Measurements from ENCODE around the gene NSD1. TPM values are rescaled to one million over a fixed set of nuclear protein-coding genes. Genes with fewer than 3 reads are reported as not detected.
A peak's percentile ranks its signal among the peaks of the same experiment; 100 is the strongest.

Gene NSD1
- polyA plus RNA-seq, 1 donor (not counting 4 experiments of a cell fraction or from before 2014, with no cell fraction given), result 13.6 TPM

DNA sequence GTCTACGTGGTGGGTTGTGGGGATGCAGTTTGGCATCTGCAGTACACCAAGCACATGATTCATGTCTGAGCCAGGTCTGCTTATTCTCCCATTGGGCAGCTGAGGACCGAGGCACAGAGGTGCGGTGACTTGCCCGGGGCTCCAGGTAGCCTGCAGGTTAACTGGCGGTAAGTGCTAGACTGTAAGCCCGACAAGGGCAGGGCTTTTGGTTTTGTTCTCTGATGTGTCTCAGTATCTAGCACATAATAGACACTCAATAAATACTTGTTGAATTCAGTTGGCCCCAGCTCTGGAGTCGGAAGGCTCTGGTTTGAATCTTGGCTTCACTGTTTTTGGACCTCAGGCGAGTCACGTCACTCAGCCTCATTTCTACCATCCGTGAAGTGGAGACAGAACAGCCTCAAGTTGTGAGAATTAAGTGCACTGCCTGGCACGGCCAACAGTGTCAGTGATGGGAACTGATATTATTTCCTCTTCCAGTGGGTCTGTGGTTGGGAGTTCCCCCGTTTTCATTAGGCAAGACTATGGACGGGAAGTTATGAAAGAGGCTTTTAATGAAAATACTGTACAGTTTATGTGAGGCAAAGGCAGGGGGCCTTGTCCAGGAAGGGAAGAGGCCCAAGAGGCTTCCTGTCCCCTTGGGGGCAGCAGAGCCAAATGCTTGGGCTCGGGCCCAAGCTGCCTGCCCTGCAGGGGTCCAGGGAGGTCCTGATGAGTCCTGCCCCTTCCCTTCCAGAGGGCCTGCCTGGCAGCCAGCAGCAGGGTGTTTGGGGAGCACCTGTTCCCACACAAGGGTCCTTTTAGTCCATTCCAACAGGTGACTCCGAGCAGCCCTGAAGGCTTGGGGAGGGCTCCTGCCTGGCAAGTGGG is 173.3 kb downstream of the NSD1 start:
- no peak for TF ChIP-seq CTCF (optimal IDR thresholded peaks at IDR 0.05 in 1 of 3, IDR thresholded peaks at IDR 0.05 in 1 of 3, conservative IDR thresholded peaks at IDR 0.05 in 1 of 3; ENCODE audit: extremely low read depth in 1 of 3, insufficient read depth in 2 of 3, low read length in 3 of 3)
- TF ChIP-seq EZH2 (IDR thresholded peaks at IDR 0.05; ENCODE audit: low read length), result no peak
- Histone ChIP-seq H2AFZ (ENCODE audit: control insufficient read depth, low read length) (no peak overlapping the region), H3K27me3 (ENCODE audit: control insufficient read depth, extremely low read depth, insufficient read depth, low read length) (no peaks in the 10 kb centered on the region), H3K4me1 (ENCODE audit: control insufficient read depth, extremely low read depth, insufficient read depth, low read length) (peaks cover 37% of the 10 kb centered on the region), H3K9me3 (ENCODE audit: control insufficient read depth, low read depth, low read length) (no peaks in the 10 kb centered on the region), H3K9ac (ENCODE audit: control insufficient read depth, extremely low read depth, insufficient read depth, low read length) (no peak overlapping the region), H3K4me3 (ENCODE audit: control insufficient read depth in 2 of 3, extremely low read depth in 1 of 3, insufficient read depth in 2 of 3, low read depth in 1 of 3, low read length in 3 of 3) (no peak overlapping the region), H3K9me1 (ENCODE audit: control insufficient read depth, extremely low read depth, insufficient read depth, low read length) (no peaks in the 10 kb centered on the region), H3K27ac (ENCODE audit: control insufficient read depth, insufficient read depth, low read length) (peak overlapping the region; percentile 21), H3K36me3 (ENCODE audit: control insufficient read depth in 2 of 2, extremely low read depth in 1 of 2, insufficient read depth in 2 of 2, low read length in 2 of 2) (peaks cover 5 to 21% of the 10 kb centered on the region in 2 experiments), H4K20me1 (ENCODE audit: control insufficient read depth, extremely low read depth, insufficient read depth, low read length) (peaks cover 6% of the 10 kb centered on the region), H3K4me2 (ENCODE audit: control insufficient read depth, extremely low read depth, insufficient read depth, low read depth, low read length) (no peak overlapping the region), H3K79me2 (ENCODE audit: control insufficient read depth, insufficient read depth, low read length) (peaks cover 21% of the 10 kb centered on the region)
- no peak for FAIRE-seq
- dilution Hi-C loops (cut with MboI; ENCODE audit: extremely low pct_ligation_motif_present, low sequenced_read_pairs), result no loop called here
- DNase-seq (ENCODE audit: low read depth, low spot score), result no peak

DNA sequence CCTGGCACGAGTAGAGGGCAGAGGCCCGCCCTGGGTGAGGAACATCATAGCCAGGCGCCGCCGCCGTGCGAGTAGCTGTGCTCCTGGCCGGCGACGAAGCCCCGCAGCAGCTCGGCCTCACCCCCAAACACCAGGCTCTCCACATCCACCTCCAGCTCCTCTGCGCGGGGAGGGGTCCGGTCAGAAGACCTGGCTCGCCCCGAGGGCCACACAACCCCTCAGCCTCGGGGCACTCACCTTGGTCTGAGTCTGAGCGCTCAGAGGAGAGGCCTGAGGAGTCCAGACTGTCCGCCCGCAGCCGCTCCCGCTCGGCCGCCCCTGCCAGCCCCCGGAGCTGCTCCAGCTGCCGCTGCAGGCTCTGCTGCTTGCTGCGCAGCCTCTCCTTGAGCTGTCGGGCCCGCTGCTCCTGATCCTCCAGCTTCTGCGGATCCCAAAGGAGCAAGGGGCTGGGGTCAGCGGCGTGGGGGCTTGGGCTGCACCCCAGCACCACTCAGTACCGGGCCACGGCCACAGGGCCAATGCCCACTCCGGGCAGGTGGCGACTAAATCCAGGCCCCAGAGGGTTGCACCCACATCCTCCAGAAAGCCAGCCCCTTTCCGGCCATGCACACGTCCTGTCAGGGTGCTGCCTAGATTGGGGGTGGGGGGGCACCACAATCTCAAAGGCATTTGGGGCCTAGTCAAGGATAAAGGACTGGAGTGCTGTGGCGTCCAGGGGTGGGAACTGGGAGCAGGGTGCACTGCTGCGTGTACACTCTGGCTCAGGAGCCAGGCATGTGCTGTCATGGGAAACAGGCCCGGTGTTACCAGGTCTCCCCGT is 174.2 kb downstream of the NSD1 start:
- Histone ChIP-seq H4K20me1 (ENCODE audit: control insufficient read depth, extremely low read depth, insufficient read depth, low read length) (peaks cover 3% of the 10 kb centered on the region), H3K4me3 (ENCODE audit: control insufficient read depth in 2 of 3, extremely low read depth in 1 of 3, insufficient read depth in 2 of 3, low read depth in 1 of 3, low read length in 3 of 3) (no peak overlapping the region), H3K27me3 (ENCODE audit: control insufficient read depth, extremely low read depth, insufficient read depth, low read length) (no peaks in the 10 kb centered on the region), H3K9ac (ENCODE audit: control insufficient read depth, extremely low read depth, insufficient read depth, low read length) (no peak overlapping the region), H2AFZ (ENCODE audit: control insufficient read depth, low read length) (no peak overlapping the region), H3K4me2 (ENCODE audit: control insufficient read depth, extremely low read depth, insufficient read depth, low read depth, low read length) (no peak overlapping the region), H3K36me3 (ENCODE audit: control insufficient read depth in 2 of 2, extremely low read depth in 1 of 2, insufficient read depth in 2 of 2, low read length in 2 of 2) (peaks cover 5 to 21% of the 10 kb centered on the region in 2 experiments), H3K4me1 (ENCODE audit: control insufficient read depth, extremely low read depth, insufficient read depth, low read length) (peaks cover 33% of the 10 kb centered on the region), H3K79me2 (ENCODE audit: control insufficient read depth, insufficient read depth, low read length) (peaks cover 21% of the 10 kb centered on the region), H3K27ac (ENCODE audit: control insufficient read depth, insufficient read depth, low read length) (no peak overlapping the region), H3K9me3 (ENCODE audit: control insufficient read depth, low read depth, low read length) (no peaks in the 10 kb centered on the region), H3K9me1 (ENCODE audit: control insufficient read depth, extremely low read depth, insufficient read depth, low read length) (no peaks in the 10 kb centered on the region)
- DNase-seq (ENCODE audit: low read depth, low spot score), result no peak
- FAIRE-seq, result no peak
- TF ChIP-seq CTCF (optimal IDR thresholded peaks at IDR 0.05 in 1 of 3, IDR thresholded peaks at IDR 0.05 in 1 of 3, conservative IDR thresholded peaks at IDR 0.05 in 1 of 3; ENCODE audit: extremely low read depth in 1 of 3, insufficient read depth in 2 of 3, low read length in 3 of 3) (no peak), EZH2 (IDR thresholded peaks at IDR 0.05; ENCODE audit: low read length) (no peak)
- dilution Hi-C loops (cut with MboI; ENCODE audit: extremely low pct_ligation_motif_present, low sequenced_read_pairs), result no loop called here

Measured in keratinocyte (primary cell).